HepG2 (cell line): ENCODE measurements around the gene PC.

ENCODE experiments used
- NR1H2 ChIP-seq: sonication (generic); formaldehyde crosslinking; IDR thresholded peaks from 2 replicates; pipeline ENCODE4 v1.8.1; 2022; ENCODE audit warnings: low read depth, missing genetic modification reagents, borderline replicate concordance
- PHF8 ChIP-seq: sonication (generic); formaldehyde crosslinking; IDR thresholded peaks from 2 replicates; pipeline ENCODE4 v1.5.0; 2020; ENCODE audit warnings: missing genetic modification reagents
- ZMAT3 ChIP-seq: sonication (generic); formaldehyde crosslinking; conservative IDR thresholded peaks from 2 replicates; pipeline ENCODE4 v1.7.0; 2021; ENCODE audit warnings: missing genetic modification reagents
- ZNF343 ChIP-seq: sonication (generic); formaldehyde crosslinking; IDR thresholded peaks from 2 replicates; pipeline ENCODE4 v1.4.0; 2020; ENCODE audit warnings: mild to moderate bottlenecking, missing genetic modification reagents
- ZNF83 ChIP-seq: sonication (generic); formaldehyde crosslinking; IDR thresholded peaks from 2 replicates; pipeline ENCODE4 v1.4.0; 2020; ENCODE audit warnings: missing genetic modification reagents, mild to moderate bottlenecking, borderline replicate concordance

GRCh38 chr11:66853242-66854229 is 104.6 kb downstream of the PC start:
- TF ChIP-seq ZNF83 (CRISPR knock-in tag) (no peak), ZMAT3 (CRISPR knock-in tag) (no peak), ZNF343 (CRISPR knock-in tag) (no peak), PHF8 (CRISPR knock-in tag) (no peak), NR1H2 (no peak)
